K562 (cell line): ENCODE results near the gene SIGLEC5. TPM values are rescaled to one million over a fixed set of nuclear protein-coding genes. Genes with fewer than 3 reads are reported as not detected.

ENCODE experiments used
- REST ChIP-seq, 2 experiments: fragments of 450-650 bp; formaldehyde crosslinking in 1 of 2; IDR thresholded peaks; 2 replicates each; pipeline versions ENCODE4 v1.4.0 to v1.6.1; 2014 to 2020; ENCODE audit warnings: mild to moderate bottlenecking in 2 of 2, borderline replicate concordance in 1 of 2, low read depth in 1 of 2
- SAFB ChIP-seq: fragments of 200-400 bp; formaldehyde crosslinking; IDR thresholded peaks from 2 replicates; pipeline ENCODE4 v1.6.1; 2017; ENCODE audit warnings: low read depth, low read length, borderline replicate concordance
- polyA plus RNA-seq, 8 experiments: library from polyadenylated mRNA; depleted of rRNA in 4 of 8; stranded (reverse) in 5 of 8; unstranded in 3 of 8; fragments of >200 nt; fragmentation: Nextera tagmentation in 2 of 8; fragmentation: Illumina TruSeq in 1 of 8; extraction: Ambion mirVana in 2 of 8; extraction: Trizol in 1 of 8; gene quantifications; 2 replicates each; pipeline versions ENCODE4 v1.2.1 to v1.2.3, GENCODE V29; 2011 to 2014; ENCODE audit warnings: inconsistent platforms in 1 of 8, missing spikeins in 1 of 8
- total RNA-seq, 7 experiments: library from RNA; depleted of rRNA in 6 of 7; stranded (reverse); fragments of >200 nt in 6 of 7; fragmentation: Illumina TruSeq in 2 of 7; extraction: Trizol in 2 of 7; gene quantifications; 2 replicates each; pipeline versions ENCODE4 v1.2.1 to v1.2.3, GENCODE V29; 2011 to 2021; ENCODE audit warnings: low replicate concordance in 1 of 7
- TF ChIP-seq, protein P1 (sequence below), 3 experiments: IDR thresholded peaks in 2 of 3; conservative IDR thresholded peaks in 1 of 3; 2 replicates each; pipeline ENCODE4 v1.5.1; 2011 to 2012; ENCODE audit warnings: low read length in 3 of 3, mild to moderate bottlenecking in 3 of 3, control low read depth in 2 of 3, improper control_type of control experiment in 1 of 3, inconsistent platforms in 1 of 3, low read depth in 1 of 3, mixed read lengths in 1 of 3, moderate library complexity in 1 of 3; ENCODE audit not compliant: insufficient read depth in 2 of 3

The SIGLEC5 gene
- total and polyA plus RNA-seq, 9 of the 15 experiments (the other 6 are each of a cell fraction or from before 2014, with no cell fraction given), result 0.14 TPM; not detected in 8

- TF ChIP-seq, protein P1, sequence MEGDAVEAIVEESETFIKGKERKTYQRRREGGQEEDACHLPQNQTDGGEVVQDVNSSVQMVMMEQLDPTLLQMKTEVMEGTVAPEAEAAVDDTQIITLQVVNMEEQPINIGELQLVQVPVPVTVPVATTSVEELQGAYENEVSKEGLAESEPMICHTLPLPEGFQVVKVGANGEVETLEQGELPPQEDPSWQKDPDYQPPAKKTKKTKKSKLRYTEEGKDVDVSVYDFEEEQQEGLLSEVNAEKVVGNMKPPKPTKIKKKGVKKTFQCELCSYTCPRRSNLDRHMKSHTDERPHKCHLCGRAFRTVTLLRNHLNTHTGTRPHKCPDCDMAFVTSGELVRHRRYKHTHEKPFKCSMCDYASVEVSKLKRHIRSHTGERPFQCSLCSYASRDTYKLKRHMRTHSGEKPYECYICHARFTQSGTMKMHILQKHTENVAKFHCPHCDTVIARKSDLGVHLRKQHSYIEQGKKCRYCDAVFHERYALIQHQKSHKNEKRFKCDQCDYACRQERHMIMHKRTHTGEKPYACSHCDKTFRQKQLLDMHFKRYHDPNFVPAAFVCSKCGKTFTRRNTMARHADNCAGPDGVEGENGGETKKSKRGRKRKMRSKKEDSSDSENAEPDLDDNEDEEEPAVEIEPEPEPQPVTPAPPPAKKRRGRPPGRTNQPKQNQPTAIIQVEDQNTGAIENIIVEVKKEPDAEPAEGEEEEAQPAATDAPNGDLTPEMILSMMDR (IDR thresholded peaks at IDR 0.05 in 2 of 3, conservative IDR thresholded peaks at IDR 0.05 in 1 of 3; ENCODE audit: insufficient read depth in 2 of 3, low read depth in 1 of 3, low read length in 3 of 3), result peak; percentile 74 to 89 (median 88)
- TF ChIP-seq SAFB, result no peak
- peak; percentile 80; the same call in 1 of the 2 replicates for TF ChIP-seq REST (IDR thresholded peaks at IDR 0.05; ENCODE audit: borderline replicate concordance)
- TF ChIP-seq REST (CRISPR knock-in tag; IDR thresholded peaks at IDR 0.05; ENCODE audit: low read depth), result no peak
These were observed 30.9 kb upstream of the SIGLEC5 start (continued) for GRCh38 chr19:51660975-51661600.
